A549 (cell line): ENCODE data around the gene MYO7A.

Experiments
- CTCF ChIP-seq: fragments of >200 bp; sonication (Bioruptor Twin); formaldehyde crosslinking; IDR thresholded peaks from 3 replicates; pipeline ENCODE4 v1.5.1; 2016
- KDM1A ChIP-seq: fragments of 200-600 bp; sonication (generic); IDR thresholded peaks from 2 replicates; pipeline ENCODE4 v1.6.1; 2016; ENCODE audit warnings: low read depth, mild to moderate bottlenecking
- POLR2A ChIP-seq: IDR thresholded peaks from 2 replicates; pipeline ENCODE4 v1.6.1; 2012; ENCODE audit warnings: mild to moderate bottlenecking, low read length
- REST ChIP-seq: fragments of 200-600 bp; sonication (generic); IDR thresholded peaks from 2 replicates; pipeline ENCODE4 v1.6.1; 2016; ENCODE audit warnings: antibody characterized with exemption, mild to moderate bottlenecking, moderate library complexity

- no peak for TF ChIP-seq KDM1A
- TF ChIP-seq POLR2A, result no peak
- no peak for TF ChIP-seq CTCF
- TF ChIP-seq REST, result no peak
Observed at GRCh38 chr11:77176996-77177395, 49.0 kb downstream of the MYO7A start.
